Uterus (tissue), 2 donors: ENCODE data around the gene OR2Y1.

Source experiments
- CTCF ChIP-seq, 4 experiments: fragments of 200-600 bp in 2 of 4; fragments of 450-650 bp in 2 of 4; sonication (generic) in 2 of 4; IDR thresholded peaks; one replicate each; pipeline ENCODE4 v1.5.1; 2016 to 2019; ENCODE audit warnings: antibody characterized with exemption in 4 of 4, mild to moderate bottlenecking in 2 of 4, moderate library complexity in 1 of 4
- POLR2A ChIP-seq, 2 donors: fragments of 450-650 bp; IDR thresholded peaks; one replicate each; pipeline ENCODE4 v1.6.1; 2016; ENCODE audit warnings: antibody characterized with exemption in 2 of 2, mild to moderate bottlenecking in 1 of 2, moderate library complexity in 1 of 2

- TF ChIP-seq CTCF (IDR thresholded peaks at IDR 0.05) (no peak), POLR2A (IDR thresholded peaks at IDR 0.05) (no peak)
These were observed 42.9 kb upstream of the OR2Y1 start for GRCh38 chr5:180782748-180783147.
